Measurements from ENCODE around the gene VEZT. TPM values are rescaled to one million over a fixed set of nuclear protein-coding genes. Genes with fewer than 3 reads are reported as not detected.

Gene VEZT
- total and polyA plus RNA-seq, 4 donors = 13.7 to 47.4 (median 22.0) TPM

GRCh38 chr12:95220726-95221125 is 3.1 kb downstream of the VEZT start:
- H3K4me3 ChIP-seq (ENCODE audit: low read depth in 1 of 3, low read length in 3 of 3) = no peak overlapping the region
- TF ChIP-seq YY1 (IDR thresholded peaks at IDR 0.05) (no peak), GABPA (IDR thresholded peaks at IDR 0.05 in 1 of 2, conservative IDR thresholded peaks at IDR 0.05 in 1 of 2) (no peak), HNF4G (IDR thresholded peaks at IDR 0.05) (no peak), RAD21 (IDR thresholded peaks at IDR 0.05) (no peak), RXRA (IDR thresholded peaks at IDR 0.05) (no peak), FOXA2 (IDR thresholded peaks at IDR 0.05) (no peak), FOXA1 (IDR thresholded peaks at IDR 0.05) (no peak), SP1 (IDR thresholded peaks at IDR 0.05) (no peak), ZBTB33 (IDR thresholded peaks at IDR 0.05) (no peak), TAF1 (conservative IDR thresholded peaks at IDR 0.05) (no peak), JUND (IDR thresholded peaks at IDR 0.05) (no peak), EGR1 (IDR thresholded peaks at IDR 0.05; ENCODE audit: low read depth in 2 of 2) (no peak)
- TF ChIP-seq, protein P1, sequence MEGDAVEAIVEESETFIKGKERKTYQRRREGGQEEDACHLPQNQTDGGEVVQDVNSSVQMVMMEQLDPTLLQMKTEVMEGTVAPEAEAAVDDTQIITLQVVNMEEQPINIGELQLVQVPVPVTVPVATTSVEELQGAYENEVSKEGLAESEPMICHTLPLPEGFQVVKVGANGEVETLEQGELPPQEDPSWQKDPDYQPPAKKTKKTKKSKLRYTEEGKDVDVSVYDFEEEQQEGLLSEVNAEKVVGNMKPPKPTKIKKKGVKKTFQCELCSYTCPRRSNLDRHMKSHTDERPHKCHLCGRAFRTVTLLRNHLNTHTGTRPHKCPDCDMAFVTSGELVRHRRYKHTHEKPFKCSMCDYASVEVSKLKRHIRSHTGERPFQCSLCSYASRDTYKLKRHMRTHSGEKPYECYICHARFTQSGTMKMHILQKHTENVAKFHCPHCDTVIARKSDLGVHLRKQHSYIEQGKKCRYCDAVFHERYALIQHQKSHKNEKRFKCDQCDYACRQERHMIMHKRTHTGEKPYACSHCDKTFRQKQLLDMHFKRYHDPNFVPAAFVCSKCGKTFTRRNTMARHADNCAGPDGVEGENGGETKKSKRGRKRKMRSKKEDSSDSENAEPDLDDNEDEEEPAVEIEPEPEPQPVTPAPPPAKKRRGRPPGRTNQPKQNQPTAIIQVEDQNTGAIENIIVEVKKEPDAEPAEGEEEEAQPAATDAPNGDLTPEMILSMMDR (IDR thresholded peaks at IDR 0.05; ENCODE audit: low read depth, low read length, missing input control) = no peak
- TF ChIP-seq, protein P2, sequence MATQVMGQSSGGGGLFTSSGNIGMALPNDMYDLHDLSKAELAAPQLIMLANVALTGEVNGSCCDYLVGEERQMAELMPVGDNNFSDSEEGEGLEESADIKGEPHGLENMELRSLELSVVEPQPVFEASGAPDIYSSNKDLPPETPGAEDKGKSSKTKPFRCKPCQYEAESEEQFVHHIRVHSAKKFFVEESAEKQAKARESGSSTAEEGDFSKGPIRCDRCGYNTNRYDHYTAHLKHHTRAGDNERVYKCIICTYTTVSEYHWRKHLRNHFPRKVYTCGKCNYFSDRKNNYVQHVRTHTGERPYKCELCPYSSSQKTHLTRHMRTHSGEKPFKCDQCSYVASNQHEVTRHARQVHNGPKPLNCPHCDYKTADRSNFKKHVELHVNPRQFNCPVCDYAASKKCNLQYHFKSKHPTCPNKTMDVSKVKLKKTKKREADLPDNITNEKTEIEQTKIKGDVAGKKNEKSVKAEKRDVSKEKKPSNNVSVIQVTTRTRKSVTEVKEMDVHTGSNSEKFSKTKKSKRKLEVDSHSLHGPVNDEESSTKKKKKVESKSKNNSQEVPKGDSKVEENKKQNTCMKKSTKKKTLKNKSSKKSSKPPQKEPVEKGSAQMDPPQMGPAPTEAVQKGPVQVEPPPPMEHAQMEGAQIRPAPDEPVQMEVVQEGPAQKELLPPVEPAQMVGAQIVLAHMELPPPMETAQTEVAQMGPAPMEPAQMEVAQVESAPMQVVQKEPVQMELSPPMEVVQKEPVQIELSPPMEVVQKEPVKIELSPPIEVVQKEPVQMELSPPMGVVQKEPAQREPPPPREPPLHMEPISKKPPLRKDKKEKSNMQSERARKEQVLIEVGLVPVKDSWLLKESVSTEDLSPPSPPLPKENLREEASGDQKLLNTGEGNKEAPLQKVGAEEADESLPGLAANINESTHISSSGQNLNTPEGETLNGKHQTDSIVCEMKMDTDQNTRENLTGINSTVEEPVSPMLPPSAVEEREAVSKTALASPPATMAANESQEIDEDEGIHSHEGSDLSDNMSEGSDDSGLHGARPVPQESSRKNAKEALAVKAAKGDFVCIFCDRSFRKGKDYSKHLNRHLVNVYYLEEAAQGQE (IDR thresholded peaks at IDR 0.05) = no peak
- TF ChIP-seq, protein P3, sequence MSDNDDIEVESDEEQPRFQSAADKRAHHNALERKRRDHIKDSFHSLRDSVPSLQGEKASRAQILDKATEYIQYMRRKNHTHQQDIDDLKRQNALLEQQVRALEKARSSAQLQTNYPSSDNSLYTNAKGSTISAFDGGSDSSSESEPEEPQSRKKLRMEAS (IDR thresholded peaks at IDR 0.05) = no peak
- no peak for DNase-seq (ENCODE audit: low spot score)
- H3K27ac ChIP-seq (ENCODE audit: low read depth in 1 of 2, low read length in 2 of 2) = no peak overlapping the region
- no peaks in the 10 kb centered on the region for H3K9me3 ChIP-seq (ENCODE audit: control insufficient read depth in 4 of 4, low read length in 3 of 4)
- no peak overlapping the region for H3K9ac ChIP-seq (ENCODE audit: low read depth in 1 of 2, low read length in 2 of 2)
- H3K27me3 ChIP-seq (ENCODE audit: control insufficient read depth in 4 of 4, insufficient read depth in 4 of 4, low read length in 3 of 4) = no peaks in the 10 kb centered on the region
- H3K4me1 ChIP-seq (ENCODE audit: control insufficient read depth in 4 of 4, insufficient read depth in 4 of 4, low read length in 3 of 4) = peaks cover 3 to 18% (median 8%) of the 10 kb centered on the region in 4 donors
- peaks cover 0 to 7% (median 1%) of the 10 kb centered on the region in 4 donors for H3K36me3 ChIP-seq (ENCODE audit: control insufficient read depth in 4 of 4, insufficient read depth in 3 of 4, low read depth in 1 of 4, low read length in 3 of 4)

All from liver (tissue), 9 donors.